Measurements from ENCODE around the gene NSUN2.

GRCh38 chr5:6572086-6572824, 60.6 kb downstream of the NSUN2 start:
- no peak for TF ChIP-seq CTCF (IDR thresholded peaks at IDR 0.05; ENCODE audit: low read depth, low read length)
- TF ChIP-seq EZH2phosphoT487 (IDR thresholded peaks at IDR 0.05; ENCODE audit: low read depth) = no peak

All from OCI-LY3 (cell line).